Spleen (tissue), 11 donors: ENCODE data around the gene GIPC2. TPM values are rescaled to one million over a fixed set of nuclear protein-coding genes. Genes with fewer than 3 reads are reported as not detected.

Source experiments
- DNase-seq: peaks from one replicate; pipeline ENCODE4 v3.0.0-alpha.2; 2020
- H3K27ac ChIP-seq, 8 donors: fragments of 200-600 bp; sonication (generic) in 7 of 8; 1 replicate in 4 of 8; 2 replicates in 4 of 8; pipeline versions ENCODE4 v1.5.0 to v1.8.0; 2016 to 2021; ENCODE audit warnings: inconsistent platforms in 4 of 8, mild to moderate bottlenecking in 4 of 8, moderate library complexity in 1 of 8
- H3K27me3 ChIP-seq, 7 donors: fragments of 200-600 bp; sonication (generic) in 6 of 7; replicated peaks in 1 of 7; 1 replicate in 4 of 7; 2 replicates in 3 of 7; pipeline versions ENCODE4 v1.5.0 to v1.8.0; 2016 to 2021; ENCODE audit warnings: inconsistent platforms in 3 of 7, mild to moderate bottlenecking in 1 of 7
- H3K36me3 ChIP-seq, 6 donors: fragments of 200-600 bp; sonication (generic) in 5 of 6; 1 replicate in 4 of 6; 2 replicates in 2 of 6; pipeline versions ENCODE4 v1.5.0 to v1.8.0; 2016 to 2021; ENCODE audit warnings: inconsistent platforms in 2 of 6
- H3K4me1 ChIP-seq, 6 donors: fragments of 200-600 bp; sonication (generic) in 5 of 6; 1 replicate in 3 of 6; 2 replicates in 3 of 6; pipeline versions ENCODE4 v1.5.0 to v1.8.0; 2016 to 2021; ENCODE audit warnings: inconsistent platforms in 3 of 6
- H3K4me3 ChIP-seq, 8 donors: fragments of 200-600 bp; sonication (generic) in 7 of 8; 1 replicate in 4 of 8; 2 replicates in 4 of 8; pipeline versions ENCODE4 v1.5.0 to v1.8.0; 2016 to 2021; ENCODE audit warnings: inconsistent platforms in 4 of 8, mild to moderate bottlenecking in 4 of 8, moderate library complexity in 2 of 8
- H3K9me3 ChIP-seq, 8 donors: fragments of 200-600 bp; sonication (generic) in 7 of 8; 1 replicate in 4 of 8; 2 replicates in 4 of 8; pipeline versions ENCODE4 v1.5.0 to v1.8.0; 2016 to 2021; ENCODE audit warnings: inconsistent platforms in 4 of 8
- POLR2A ChIP-seq, 3 donors: fragments of 450-650 bp; IDR thresholded peaks; one replicate each; pipeline ENCODE4 v1.5.1; 2017; ENCODE audit warnings: antibody characterized with exemption in 3 of 3, mild to moderate bottlenecking in 1 of 3
- POLR2AphosphoS5 ChIP-seq, 3 donors: sonication (generic); formaldehyde crosslinking; IDR thresholded peaks; one replicate each; pipeline ENCODE4 v1.5.1; 2017; ENCODE audit warnings: antibody characterized with exemption in 3 of 3
- WGBS, 5 donors: extraction: QIAGEN DNeasy Blood & Tissue Kit in 3 of 5; methylation state at CpG; one replicate each; pipeline versions ENCODE4 v1.1.5 to v1.1.7; 2013 to 2018; 5-methylcytosine and 5-hydroxymethylcytosine counted together
- intact Hi-C: fragments of 100-400 bp; cut with DNase I; formaldehyde crosslinking; loops from one replicate; pipeline ENCODE4 v1.15.0; 2023; ENCODE audit warnings: low total_unique reads
- polyA plus RNA-seq, 3 donors: library from polyadenylated mRNA; stranded (reverse); fragments of 200-250 nt; gene quantifications; one replicate each; pipeline ENCODE4 v1.2.1, GENCODE V29; 2013
- total RNA-seq, 7 donors: library from RNA; depleted of rRNA in 3 of 7; stranded (reverse); fragments of >200 nt in 3 of 7; fragmentation: NEBNext Ultra II Directional in 4 of 7; extraction: Animal tissue kit (Norgen Biotek cat#: 25700) in 4 of 7; gene quantifications; one replicate each; pipeline versions ENCODE4 v1.1.0 to v1.2.1, GENCODE V29; 2016 to 2021
- TF ChIP-seq, protein P1 (sequence below), 11 experiments: fragments of 200-600 bp in 7 of 11; fragments of 450-650 bp in 4 of 11; sonication (generic) in 4 of 11; IDR thresholded peaks in 8 of 11; conservative IDR thresholded peaks in 3 of 11; 1 replicate in 7 of 11; 2 replicates in 4 of 11; pipeline versions ENCODE4 v1.4.0 to v1.8.0; 2016 to 2021; ENCODE audit warnings: antibody characterized with exemption in 11 of 11, inconsistent platforms in 4 of 11, mild to moderate bottlenecking in 1 of 11
- donor health status: healthy with polysubstance abuse.
- donor health status: DM: no; HTN: no; CAD: no; lungs with moderate emphysema.
- donor health status: DM: no; HTN: no; CAD: no.
- donor health status: Bipolar disorder and iron deficiency.
- donor health status: healthy.
- donor health status: DM: no; HTN: no; CAD: no.
- donor health status: DM: yes; HTN: yes; CAD: no.

GIPC2 gene
- total and polyA plus RNA-seq, 10 donors, result 5.5 to 49.9 (median 41.1) TPM

DNA sequence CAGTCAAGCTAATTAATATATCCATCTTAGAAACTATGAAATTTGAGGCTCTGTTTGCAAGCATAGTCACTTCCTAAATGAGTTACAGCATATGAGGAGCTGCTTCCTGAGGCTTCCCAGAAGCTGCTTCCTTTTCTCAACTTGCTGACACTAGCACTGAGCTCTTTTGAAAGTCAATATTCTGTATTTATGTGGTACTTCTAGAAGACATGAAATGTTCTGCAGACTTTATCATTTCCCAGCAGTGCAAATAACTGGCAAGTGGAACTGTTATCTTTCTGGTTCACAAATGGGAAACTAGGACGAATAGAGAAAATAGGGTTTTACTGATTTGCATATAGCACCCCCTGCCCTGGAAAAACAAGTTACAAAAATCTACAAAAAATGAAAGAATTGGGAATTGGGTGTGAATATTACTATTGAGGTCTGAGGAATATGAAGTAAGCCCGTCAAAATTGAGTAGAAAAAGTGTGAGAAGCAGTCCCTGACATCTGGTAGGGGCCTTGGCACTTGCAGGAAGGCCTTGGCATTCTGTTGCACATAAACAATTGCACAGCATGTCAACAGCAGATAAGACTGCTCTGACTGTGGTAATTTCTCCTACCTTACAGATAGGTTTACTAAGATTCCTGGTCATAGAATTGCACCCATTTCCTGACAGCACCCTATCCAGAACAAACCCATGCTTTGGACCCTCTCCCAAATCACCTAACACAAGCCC is 7.1 kb downstream of the GIPC2 start:
- Histone ChIP-seq H3K27ac (peak overlapping the region in 7 of 8 donors; percentile 59 to 90 (median 78)), H3K9me3 (no peaks in the 10 kb centered on the region), H3K27me3 (peaks cover 0 to 7% (median 0%) of the 10 kb centered on the region in 7 donors), H3K4me3 (no peak overlapping the region), H3K4me1 (peaks cover 0 to 30% (median 14%) of the 10 kb centered on the region in 6 donors), H3K36me3 (no peaks in the 10 kb centered on the region)
- DNase-seq, result no peak
- TF ChIP-seq POLR2AphosphoS5 (IDR thresholded peaks at IDR 0.05), result peak in 1 of 3 donors; percentile 39
- TF ChIP-seq POLR2A (IDR thresholded peaks at IDR 0.05), result no peak
- intact Hi-C loops, result no loop called here
- 41 to 60% (median 42%) methylated on average over 2 of the region's 2 CpGs for WGBS, 5 donors

DNA sequence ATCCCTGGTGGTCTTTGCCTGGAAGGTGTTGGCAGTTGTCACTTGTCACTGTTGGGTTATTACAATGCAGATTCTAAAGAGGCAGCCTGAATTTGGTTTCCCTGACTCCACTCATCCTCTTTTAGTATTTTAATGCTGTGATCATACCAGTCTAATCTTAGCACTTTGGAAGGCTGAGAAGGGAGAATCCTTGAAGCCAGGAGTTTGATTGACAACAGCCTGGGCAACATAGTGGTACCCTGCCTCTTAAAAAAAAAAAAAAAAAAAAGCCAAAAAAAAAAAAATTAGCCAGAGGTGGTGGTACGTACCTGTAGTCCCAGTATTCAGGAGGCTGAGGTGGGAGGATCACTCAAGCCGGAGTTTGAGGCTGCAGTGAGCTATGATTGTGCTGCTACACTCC is 7.7 kb downstream of the GIPC2 start:
- Histone ChIP-seq H3K9me3 (no peaks in the 10 kb centered on the region), H3K27ac (peak overlapping the region in 7 of 8 donors; percentile 59 to 90 (median 78)), H3K4me1 (peaks cover 0 to 30% (median 14%) of the 10 kb centered on the region in 6 donors), H3K27me3 (peaks cover 0 to under 1% (median 0%) of the 10 kb centered on the region in 7 donors), H3K36me3 (no peaks in the 10 kb centered on the region), H3K4me3 (no peak overlapping the region)
- TF ChIP-seq, protein P1, sequence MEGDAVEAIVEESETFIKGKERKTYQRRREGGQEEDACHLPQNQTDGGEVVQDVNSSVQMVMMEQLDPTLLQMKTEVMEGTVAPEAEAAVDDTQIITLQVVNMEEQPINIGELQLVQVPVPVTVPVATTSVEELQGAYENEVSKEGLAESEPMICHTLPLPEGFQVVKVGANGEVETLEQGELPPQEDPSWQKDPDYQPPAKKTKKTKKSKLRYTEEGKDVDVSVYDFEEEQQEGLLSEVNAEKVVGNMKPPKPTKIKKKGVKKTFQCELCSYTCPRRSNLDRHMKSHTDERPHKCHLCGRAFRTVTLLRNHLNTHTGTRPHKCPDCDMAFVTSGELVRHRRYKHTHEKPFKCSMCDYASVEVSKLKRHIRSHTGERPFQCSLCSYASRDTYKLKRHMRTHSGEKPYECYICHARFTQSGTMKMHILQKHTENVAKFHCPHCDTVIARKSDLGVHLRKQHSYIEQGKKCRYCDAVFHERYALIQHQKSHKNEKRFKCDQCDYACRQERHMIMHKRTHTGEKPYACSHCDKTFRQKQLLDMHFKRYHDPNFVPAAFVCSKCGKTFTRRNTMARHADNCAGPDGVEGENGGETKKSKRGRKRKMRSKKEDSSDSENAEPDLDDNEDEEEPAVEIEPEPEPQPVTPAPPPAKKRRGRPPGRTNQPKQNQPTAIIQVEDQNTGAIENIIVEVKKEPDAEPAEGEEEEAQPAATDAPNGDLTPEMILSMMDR (IDR thresholded peaks at IDR 0.05 in 8 of 11, conservative IDR thresholded peaks at IDR 0.05 in 3 of 11), result no peak
- TF ChIP-seq POLR2AphosphoS5 (IDR thresholded peaks at IDR 0.05) (no peak), POLR2A (IDR thresholded peaks at IDR 0.05) (no peak)
- 86 to 96% (median 92%) methylated on average over 2 of the region's 2 CpGs for WGBS, 5 donors
- DNase-seq, result no peak
- intact Hi-C loops, result no loop called here

DNA sequence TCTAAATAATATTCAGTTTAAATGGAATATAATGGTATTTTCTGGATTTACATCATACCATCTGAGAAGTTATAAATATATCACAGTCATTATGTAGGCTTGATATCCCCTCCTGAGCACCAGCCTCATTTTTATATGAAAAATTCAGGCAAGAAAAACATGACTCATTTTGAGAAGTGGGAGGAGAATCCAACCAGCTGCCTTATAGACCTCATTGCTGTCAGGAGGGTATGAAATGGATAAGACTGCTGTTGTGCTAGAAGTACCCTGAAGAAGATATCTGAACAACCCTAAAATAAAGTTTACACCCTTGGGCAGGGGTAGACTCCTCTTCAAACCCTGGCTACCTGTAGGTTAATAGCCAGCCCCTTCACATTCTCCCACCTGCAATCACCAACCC is 8.8 kb downstream of the GIPC2 start:
- Histone ChIP-seq H3K36me3 (no peaks in the 10 kb centered on the region), H3K4me3 (no peak overlapping the region), H3K4me1 (peaks cover 0 to 27% (median 14%) of the 10 kb centered on the region in 6 donors), H3K9me3 (no peaks in the 10 kb centered on the region), H3K27me3 (no peaks in the 10 kb centered on the region), H3K27ac (peak overlapping the region in 7 of 8 donors; percentile 46 to 90 (median 78))
- TF ChIP-seq POLR2A (IDR thresholded peaks at IDR 0.05) (no peak), POLR2AphosphoS5 (IDR thresholded peaks at IDR 0.05) (no peak)
- TF ChIP-seq, protein P1 (IDR thresholded peaks at IDR 0.05 in 8 of 11, conservative IDR thresholded peaks at IDR 0.05 in 3 of 11), result no peak
- intact Hi-C loops, result no loop called here
- DNase-seq, result no peak

DNA sequence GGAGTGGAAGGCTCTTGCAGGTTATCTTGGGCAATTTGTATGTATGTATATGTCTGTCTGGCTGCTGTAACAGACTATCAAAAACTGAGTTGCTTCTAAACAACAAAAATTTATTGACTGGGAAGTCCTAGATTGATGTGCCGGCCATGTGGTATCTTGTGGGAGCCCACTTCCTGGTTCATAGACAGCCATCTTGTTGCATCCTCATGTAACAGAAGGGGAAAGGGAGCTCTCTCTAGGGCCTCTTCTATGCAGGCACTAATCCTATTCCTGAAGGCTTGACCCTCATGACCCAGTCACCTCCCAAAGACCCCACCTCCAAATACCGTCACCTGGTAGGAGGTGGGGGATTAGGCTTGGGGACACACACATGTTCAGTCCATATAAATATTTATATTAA is 9.2 kb downstream of the GIPC2 start:
- intact Hi-C loops, result no loop called here
- Histone ChIP-seq H3K9me3 (no peaks in the 10 kb centered on the region), H3K36me3 (no peaks in the 10 kb centered on the region), H3K4me1 (peaks cover 0 to 27% (median 14%) of the 10 kb centered on the region in 6 donors), H3K27ac (peak overlapping the region in 7 of 8 donors; percentile 5 to 90 (median 77)), H3K4me3 (no peak overlapping the region), H3K27me3 (no peaks in the 10 kb centered on the region)
- no peak for DNase-seq
- TF ChIP-seq POLR2A (IDR thresholded peaks at IDR 0.05) (no peak), POLR2AphosphoS5 (IDR thresholded peaks at IDR 0.05) (no peak)
- TF ChIP-seq, protein P1 (IDR thresholded peaks at IDR 0.05 in 8 of 11, conservative IDR thresholded peaks at IDR 0.05 in 3 of 11), result no peak
- 41 to 91% (median 45%) methylated on average over 2 of the region's 2 CpGs for WGBS, 5 donors
